C4-2B (cell line): ENCODE data around the gene TECPR2.

ENCODE experiments used
- ZFX ChIP-seq: fragments of 450-650 bp; IDR thresholded peaks from 2 replicates; pipeline ENCODE4 v1.6.1; 2017
- TF ChIP-seq, protein P1 (sequence below): fragments of 450-650 bp; conservative IDR thresholded peaks from 2 replicates; pipeline ENCODE4 v1.5.1; 2017; ENCODE audit warnings: mild to moderate bottlenecking

GRCh38 chr14:102333390-102333789, 29.4 kb upstream of the TECPR2 start:
- TF ChIP-seq, protein P1, sequence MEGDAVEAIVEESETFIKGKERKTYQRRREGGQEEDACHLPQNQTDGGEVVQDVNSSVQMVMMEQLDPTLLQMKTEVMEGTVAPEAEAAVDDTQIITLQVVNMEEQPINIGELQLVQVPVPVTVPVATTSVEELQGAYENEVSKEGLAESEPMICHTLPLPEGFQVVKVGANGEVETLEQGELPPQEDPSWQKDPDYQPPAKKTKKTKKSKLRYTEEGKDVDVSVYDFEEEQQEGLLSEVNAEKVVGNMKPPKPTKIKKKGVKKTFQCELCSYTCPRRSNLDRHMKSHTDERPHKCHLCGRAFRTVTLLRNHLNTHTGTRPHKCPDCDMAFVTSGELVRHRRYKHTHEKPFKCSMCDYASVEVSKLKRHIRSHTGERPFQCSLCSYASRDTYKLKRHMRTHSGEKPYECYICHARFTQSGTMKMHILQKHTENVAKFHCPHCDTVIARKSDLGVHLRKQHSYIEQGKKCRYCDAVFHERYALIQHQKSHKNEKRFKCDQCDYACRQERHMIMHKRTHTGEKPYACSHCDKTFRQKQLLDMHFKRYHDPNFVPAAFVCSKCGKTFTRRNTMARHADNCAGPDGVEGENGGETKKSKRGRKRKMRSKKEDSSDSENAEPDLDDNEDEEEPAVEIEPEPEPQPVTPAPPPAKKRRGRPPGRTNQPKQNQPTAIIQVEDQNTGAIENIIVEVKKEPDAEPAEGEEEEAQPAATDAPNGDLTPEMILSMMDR, result no peak
- no peak for TF ChIP-seq ZFX
